HEK293 (cell line): ENCODE measurements around the gene SLC25A14.
A peak's percentile ranks its signal among the peaks of the same experiment; 100 is the strongest.

Experiments used
- CTCF ChIA-PET: fragments of 350-600 bp; formaldehyde crosslinking; extraction: SDS; loops from one replicate; lab custom pipeline; 2021; ENCODE audit warnings: antibody characterized with exemption; lab: Yijun Ruan, JAX
- POLR2A ChIA-PET: fragments of 300-600 bp; formaldehyde crosslinking; extraction: SDS; loops from one replicate; lab custom pipeline; 2020; ENCODE audit warnings: antibody characterized with exemption, inconsistent platforms; lab: Yijun Ruan, JAX
- H3K27ac ChIP-seq: fragments of 200-500 bp; sonication (Bioruptor generic); 2 replicates; pipeline ENCODE4 v1.5.1; 2014; ENCODE audit warnings: low read depth, low read length, control low read depth, inconsistent platforms; ENCODE audit errors: extremely low read depth
- H3K36me3 ChIP-seq, 2 experiments: fragments of 200-500 bp in 1 of 2; sonication (Bioruptor generic) in 1 of 2; 1 replicate in 1 of 2; 2 replicates in 1 of 2; pipeline ENCODE4 v1.5.1; 2014 to 2017; ENCODE audit warnings: inconsistent platforms in 2 of 2, low read length in 2 of 2; ENCODE audit not compliant: control insufficient read depth in 2 of 2, insufficient read depth in 1 of 2
- H3K4me1 ChIP-seq: fragments of 200-500 bp; sonication (Bioruptor generic); 2 replicates; pipeline ENCODE4 v1.5.1; 2014; ENCODE audit warnings: mild to moderate bottlenecking, low read length, inconsistent platforms; ENCODE audit not compliant: control insufficient read depth, insufficient read depth
- H3K4me3 ChIP-seq: 2 replicates; pipeline ENCODE4 v1.5.1; 2011; ENCODE audit warnings: low read depth, mild to moderate bottlenecking, control low read depth, low read length, moderate library complexity
- H3K9me3 ChIP-seq: fragments of 200-500 bp; sonication (Bioruptor generic); 2 replicates; pipeline ENCODE4 v1.5.1; 2014; ENCODE audit warnings: low read depth, low read length, inconsistent platforms; ENCODE audit not compliant: control insufficient read depth, insufficient read depth
- GLI2 ChIP-seq: fragments of 450-650 bp; formaldehyde crosslinking; IDR thresholded peaks from 2 replicates; pipeline ENCODE4; 2017; ENCODE audit warnings: missing biosample characterization, missing genetic modification characterization, low read depth, borderline replicate concordance
- KLF8 ChIP-seq: fragments of 450-650 bp; formaldehyde crosslinking; IDR thresholded peaks from 2 replicates; pipeline ENCODE4 v1.5.1; 2016; ENCODE audit warnings: missing biosample characterization, missing genetic modification characterization
- SP7 ChIP-seq: fragments of 450-650 bp; formaldehyde crosslinking; IDR thresholded peaks from 2 replicates; pipeline ENCODE4 v1.5.1; 2016; ENCODE audit warnings: missing biosample characterization, missing genetic modification characterization
- TRIM28 ChIP-seq: IDR thresholded peaks from 2 replicates; pipeline ENCODE4 v1.6.1; 2011; ENCODE audit warnings: low read length, control low read depth, borderline replicate concordance
- ZBTB1 ChIP-seq: fragments of 450-650 bp; formaldehyde crosslinking; IDR thresholded peaks from 2 replicates; pipeline ENCODE4 v1.5.1; 2016; ENCODE audit warnings: missing biosample characterization, missing genetic modification characterization
- ZFP69B ChIP-seq: fragments of 450-650 bp; formaldehyde crosslinking; IDR thresholded peaks from 2 replicates; pipeline ENCODE4 v1.5.1; 2016; ENCODE audit warnings: missing biosample characterization, missing genetic modification characterization
- ZNF138 ChIP-seq: fragments of 450-650 bp; formaldehyde crosslinking; IDR thresholded peaks from 2 replicates; pipeline ENCODE4 v1.5.1; 2016; ENCODE audit warnings: missing biosample characterization, missing genetic modification characterization, borderline replicate concordance
- ZNF169 ChIP-seq: fragments of 450-650 bp; formaldehyde crosslinking; IDR thresholded peaks from 2 replicates; pipeline ENCODE4 v1.5.1; 2016; ENCODE audit warnings: missing biosample characterization, missing genetic modification characterization
- ZNF274 ChIP-seq, 2 experiments: fragments of 200-500 bp in 1 of 2; fragments of 450-650 bp in 1 of 2; sonication (Bioruptor generic) in 1 of 2; formaldehyde crosslinking in 1 of 2; IDR thresholded peaks; 2 replicates each; pipeline versions ENCODE4 v1.5.1 to v1.6.1; 2014 to 2016; ENCODE audit warnings: borderline replicate concordance in 1 of 2, inconsistent platforms in 1 of 2, low read length in 1 of 2, missing biosample characterization in 1 of 2, missing genetic modification characterization in 1 of 2
- ZNF311 ChIP-seq: fragments of 450-650 bp; formaldehyde crosslinking; IDR thresholded peaks from 2 replicates; pipeline ENCODE4 v1.5.1; 2017; ENCODE audit warnings: missing biosample characterization, missing genetic modification characterization, borderline replicate concordance
- ZNF561 ChIP-seq: fragments of 450-650 bp; IDR thresholded peaks from 2 replicates; pipeline ENCODE4 v1.5.1; 2018; ENCODE audit warnings: missing biosample characterization, missing genetic modification characterization, borderline replicate concordance
- ZNF623 ChIP-seq: fragments of 450-650 bp; formaldehyde crosslinking; IDR thresholded peaks from 2 replicates; pipeline ENCODE4 v1.5.1; 2016; ENCODE audit warnings: missing biosample characterization, missing genetic modification characterization
- ZNF626 ChIP-seq: fragments of 450-650 bp; sonication (Bioruptor Pico); formaldehyde crosslinking; IDR thresholded peaks from 2 replicates; pipeline ENCODE4 v1.5.1; 2018; ENCODE audit warnings: missing biosample characterization, missing genetic modification characterization, inconsistent platforms
- ZNF76 ChIP-seq: fragments of 450-650 bp; formaldehyde crosslinking; IDR thresholded peaks from 2 replicates; pipeline ENCODE4; 2016; ENCODE audit warnings: low read depth, missing biosample characterization, missing genetic modification characterization, borderline replicate concordance
- ZNF768 ChIP-seq: fragments of 450-650 bp; formaldehyde crosslinking; IDR thresholded peaks from 2 replicates; pipeline ENCODE4 v1.5.1; 2018; ENCODE audit warnings: missing biosample characterization, mild to moderate bottlenecking, missing genetic modification characterization
- ZNF843 ChIP-seq: fragments of 450-650 bp; formaldehyde crosslinking; IDR thresholded peaks from 2 replicates; pipeline ENCODE4 v1.5.1; 2016; ENCODE audit warnings: missing biosample characterization, missing genetic modification characterization
- ZXDB ChIP-seq: fragments of 450-650 bp; formaldehyde crosslinking; IDR thresholded peaks from 2 replicates; pipeline ENCODE4 v1.5.1; 2016; ENCODE audit warnings: missing biosample characterization, missing genetic modification characterization
- TF ChIP-seq, protein P1 (sequence below): fragments of 450-650 bp; formaldehyde crosslinking; optimal IDR thresholded peaks from 2 replicates; pipeline ENCODE3; 2016; ENCODE audit warnings: missing biosample characterization, mild to moderate bottlenecking, missing genetic modification characterization
- TF ChIP-seq, protein P2 (sequence below): fragments of 450-650 bp; IDR thresholded peaks from 2 replicates; pipeline ENCODE4 v1.5.1; 2018; ENCODE audit warnings: missing biosample characterization, mild to moderate bottlenecking, missing genetic modification characterization
- TF ChIP-seq, protein P3 (sequence below): fragments of 450-650 bp; formaldehyde crosslinking; IDR thresholded peaks from 2 replicates; pipeline ENCODE4 v1.5.1; 2016; ENCODE audit warnings: missing biosample characterization, missing genetic modification characterization
- TF ChIP-seq, protein P4 (sequence below): fragments of 450-650 bp; formaldehyde crosslinking; IDR thresholded peaks from 2 replicates; pipeline ENCODE4 v1.5.1; 2016; ENCODE audit warnings: missing biosample characterization, missing genetic modification characterization, borderline replicate concordance

Gene SLC25A14

DNA sequence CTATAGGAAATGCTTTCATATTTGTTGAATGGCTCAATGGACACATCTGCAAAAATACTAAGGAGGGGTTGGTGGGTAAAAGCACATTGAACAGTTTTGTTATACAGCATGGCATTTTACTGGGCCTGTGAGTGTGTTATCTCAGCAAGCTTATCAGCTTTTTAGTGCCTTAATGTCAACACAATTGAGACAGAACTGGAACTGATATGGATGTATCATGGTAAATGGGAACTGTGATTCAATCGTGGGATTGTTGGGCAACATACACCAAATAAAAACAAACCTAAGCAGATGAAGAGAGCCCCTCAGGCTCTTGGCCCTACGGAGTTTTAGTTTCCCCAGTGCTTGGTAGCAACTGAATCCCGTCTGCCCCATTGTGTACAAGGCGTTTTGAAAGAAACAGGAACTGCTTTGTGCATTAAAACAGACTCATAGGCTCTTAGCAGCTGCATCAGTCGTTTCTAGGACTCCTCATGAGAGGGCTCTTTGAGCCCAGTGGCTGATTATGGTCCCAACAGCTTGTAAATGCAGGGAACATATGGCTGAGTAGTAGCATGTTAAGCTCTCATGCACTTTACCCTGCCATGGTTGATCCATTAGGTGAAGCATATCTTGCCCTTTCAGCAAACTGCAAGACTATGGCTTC lies 38.4 kb downstream of the SLC25A14 start:
- POLR2A ChIA-PET, result no interaction called here

DNA sequence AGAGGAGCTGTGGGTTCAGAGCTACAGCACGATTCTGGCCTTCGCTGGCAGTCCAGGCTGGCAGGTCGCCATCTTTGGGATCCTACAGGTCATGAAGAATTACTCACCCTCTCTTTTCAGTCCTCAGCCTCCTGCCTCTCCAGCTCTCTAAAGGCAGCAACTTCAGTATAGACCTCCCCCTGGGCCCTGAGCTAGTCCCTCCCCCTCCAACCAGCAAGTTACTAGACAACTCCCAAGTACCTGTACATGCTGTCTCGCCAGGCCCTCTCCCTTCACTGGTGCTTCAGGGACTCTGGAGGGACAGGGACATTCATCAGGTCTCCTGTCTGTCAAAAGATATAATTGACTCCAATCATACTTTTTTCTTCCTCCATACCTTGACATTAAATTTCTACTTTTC lies 45.8 kb downstream of the SLC25A14 start, which contains the start of gene GPR119:
Gene GPR119 (minus strand): TSS at position 155 of the 400 bp plus-strand sequence. CDS start 227 bp downstream, outside the sequence.
- Histone ChIP-seq H3K4me3 (no peak within 1 kb of the TSS), H3K27ac (no peak within 1 kb of the TSS), H3K4me1 (no peaks in the 10 kb centered on the region), H3K36me3 (no peaks in the 10 kb centered on the region), H3K9me3 (no peaks in the 10 kb centered on the region)
- POLR2A ChIA-PET, result no interaction called here
- TF ChIP-seq ZNF169 (tag by site-specific recombination) (no peak), ZNF76 (tag by site-specific recombination) (no peak), ZNF843 (tag by site-specific recombination) (no peak), ZNF623 (no peak), ZNF138 (no peak)
- TF ChIP-seq, protein P1, sequence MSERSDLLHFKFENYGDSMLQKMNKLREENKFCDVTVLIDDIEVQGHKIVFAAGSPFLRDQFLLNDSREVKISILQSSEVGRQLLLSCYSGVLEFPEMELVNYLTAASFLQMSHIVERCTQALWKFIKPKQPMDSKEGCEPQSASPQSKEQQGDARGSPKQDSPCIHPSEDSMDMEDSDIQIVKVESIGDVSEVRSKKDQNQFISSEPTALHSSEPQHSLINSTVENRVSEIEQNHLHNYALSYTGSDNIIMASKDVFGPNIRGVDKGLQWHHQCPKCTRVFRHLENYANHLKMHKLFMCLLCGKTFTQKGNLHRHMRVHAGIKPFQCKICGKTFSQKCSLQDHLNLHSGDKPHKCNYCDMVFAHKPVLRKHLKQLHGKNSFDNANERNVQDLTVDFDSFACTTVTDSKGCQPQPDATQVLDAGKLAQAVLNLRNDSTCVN (tag by site-specific recombination), result no peak
- TF ChIP-seq, protein P2, sequence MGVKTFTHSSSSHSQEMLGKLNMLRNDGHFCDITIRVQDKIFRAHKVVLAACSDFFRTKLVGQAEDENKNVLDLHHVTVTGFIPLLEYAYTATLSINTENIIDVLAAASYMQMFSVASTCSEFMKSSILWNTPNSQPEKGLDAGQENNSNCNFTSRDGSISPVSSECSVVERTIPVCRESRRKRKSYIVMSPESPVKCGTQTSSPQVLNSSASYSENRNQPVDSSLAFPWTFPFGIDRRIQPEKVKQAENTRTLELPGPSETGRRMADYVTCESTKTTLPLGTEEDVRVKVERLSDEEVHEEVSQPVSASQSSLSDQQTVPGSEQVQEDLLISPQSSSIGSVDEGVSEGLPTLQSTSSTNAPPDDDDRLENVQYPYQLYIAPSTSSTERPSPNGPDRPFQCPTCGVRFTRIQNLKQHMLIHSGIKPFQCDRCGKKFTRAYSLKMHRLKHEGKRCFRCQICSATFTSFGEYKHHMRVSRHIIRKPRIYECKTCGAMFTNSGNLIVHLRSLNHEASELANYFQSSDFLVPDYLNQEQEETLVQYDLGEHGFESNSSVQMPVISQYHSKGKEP, result no peak
- CTCF ChIA-PET, result interaction anchor here (0.5 kb wide), 1 partner anchor 1230 kb away, joined by 3 read pairs; no protein-coding TSS in a partner anchor

More for the DNA sequence above, 38.4 kb downstream of the SLC25A14 start:
- no peaks in the 10 kb centered on the region for H3K9me3 ChIP-seq
- H3K27ac ChIP-seq, result no peak overlapping the region
- H3K4me3 ChIP-seq, result no peak overlapping the region
- TF ChIP-seq TRIM28 (no peak), ZNF768 (tag by site-specific recombination) (no peak), ZNF311 (tag by site-specific recombination) (no peak), ZNF626 (tag by site-specific recombination) (no peak), KLF8 (no peak), SP7 (tag by site-specific recombination) (no peak), ZNF561 (tag by site-specific recombination) (no peak), ZNF274 (IDR thresholded peaks at IDR 0.05; ENCODE audit: low read length) (no peak), ZNF274 (tag by site-specific recombination; IDR thresholded peaks at IDR 0.05; ENCODE audit: borderline replicate concordance) (no peak), ZXDB (0 out of 2 replicates have a peak, but pooled peaks have one; percentile 28)
- TF ChIP-seq, all 188 proteins: peak for 1
- no peaks in the 10 kb centered on the region for H3K4me1 ChIP-seq
- CTCF ChIA-PET, result interaction anchor here (0.6 to 0.9 kb wide), 4 partner anchors 20 to 539 kb away, joined by 3 to 4 read pairs (median 3); no protein-coding TSS in a partner anchor
- peaks cover 0 to 3% of the 10 kb centered on the region in 2 experiments; a peak in 1 of 3 replicates for H3K36me3 ChIP-seq

DNA sequence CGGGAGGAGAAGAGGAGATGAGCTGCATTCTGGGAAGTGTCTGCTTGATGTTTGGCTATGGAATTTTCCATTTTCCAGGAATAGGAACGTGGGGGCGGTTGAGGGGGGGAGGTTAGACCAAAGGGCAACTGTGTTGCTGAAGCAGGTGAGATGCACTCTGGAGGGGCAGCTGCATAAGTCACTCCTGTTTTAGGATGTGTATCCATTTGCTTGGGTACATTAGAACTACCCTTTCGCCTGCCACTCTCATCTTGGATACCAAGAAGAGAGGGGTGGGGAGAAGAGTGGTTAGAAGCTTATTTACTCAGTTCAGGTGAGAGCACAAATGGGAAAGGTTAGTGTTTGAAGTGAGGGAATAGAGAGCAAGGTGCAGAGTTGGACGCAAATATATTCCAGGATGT lies 46.7 kb downstream of the SLC25A14 start:
- Histone ChIP-seq H3K9me3 (no peaks in the 10 kb centered on the region), H3K27ac (no peak overlapping the region), H3K36me3 (no peaks in the 10 kb centered on the region), H3K4me1 (no peaks in the 10 kb centered on the region), H3K4me3 (no peak overlapping the region)
- POLR2A ChIA-PET, result no interaction called here
- CTCF ChIA-PET, result interaction anchor here (0.5 kb wide), 1 partner anchor 990 kb away, joined by 3 read pairs; no protein-coding TSS in a partner anchor
- TF ChIP-seq, protein P3, sequence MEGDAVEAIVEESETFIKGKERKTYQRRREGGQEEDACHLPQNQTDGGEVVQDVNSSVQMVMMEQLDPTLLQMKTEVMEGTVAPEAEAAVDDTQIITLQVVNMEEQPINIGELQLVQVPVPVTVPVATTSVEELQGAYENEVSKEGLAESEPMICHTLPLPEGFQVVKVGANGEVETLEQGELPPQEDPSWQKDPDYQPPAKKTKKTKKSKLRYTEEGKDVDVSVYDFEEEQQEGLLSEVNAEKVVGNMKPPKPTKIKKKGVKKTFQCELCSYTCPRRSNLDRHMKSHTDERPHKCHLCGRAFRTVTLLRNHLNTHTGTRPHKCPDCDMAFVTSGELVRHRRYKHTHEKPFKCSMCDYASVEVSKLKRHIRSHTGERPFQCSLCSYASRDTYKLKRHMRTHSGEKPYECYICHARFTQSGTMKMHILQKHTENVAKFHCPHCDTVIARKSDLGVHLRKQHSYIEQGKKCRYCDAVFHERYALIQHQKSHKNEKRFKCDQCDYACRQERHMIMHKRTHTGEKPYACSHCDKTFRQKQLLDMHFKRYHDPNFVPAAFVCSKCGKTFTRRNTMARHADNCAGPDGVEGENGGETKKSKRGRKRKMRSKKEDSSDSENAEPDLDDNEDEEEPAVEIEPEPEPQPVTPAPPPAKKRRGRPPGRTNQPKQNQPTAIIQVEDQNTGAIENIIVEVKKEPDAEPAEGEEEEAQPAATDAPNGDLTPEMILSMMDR, result no peak
- no peak for TF ChIP-seq GLI2 (tag by site-specific recombination)
- no peak for TF ChIP-seq ZBTB1 (tag by site-specific recombination)
- TF ChIP-seq ZFP69B (tag by site-specific recombination), result no peak
- TF ChIP-seq, protein P4, sequence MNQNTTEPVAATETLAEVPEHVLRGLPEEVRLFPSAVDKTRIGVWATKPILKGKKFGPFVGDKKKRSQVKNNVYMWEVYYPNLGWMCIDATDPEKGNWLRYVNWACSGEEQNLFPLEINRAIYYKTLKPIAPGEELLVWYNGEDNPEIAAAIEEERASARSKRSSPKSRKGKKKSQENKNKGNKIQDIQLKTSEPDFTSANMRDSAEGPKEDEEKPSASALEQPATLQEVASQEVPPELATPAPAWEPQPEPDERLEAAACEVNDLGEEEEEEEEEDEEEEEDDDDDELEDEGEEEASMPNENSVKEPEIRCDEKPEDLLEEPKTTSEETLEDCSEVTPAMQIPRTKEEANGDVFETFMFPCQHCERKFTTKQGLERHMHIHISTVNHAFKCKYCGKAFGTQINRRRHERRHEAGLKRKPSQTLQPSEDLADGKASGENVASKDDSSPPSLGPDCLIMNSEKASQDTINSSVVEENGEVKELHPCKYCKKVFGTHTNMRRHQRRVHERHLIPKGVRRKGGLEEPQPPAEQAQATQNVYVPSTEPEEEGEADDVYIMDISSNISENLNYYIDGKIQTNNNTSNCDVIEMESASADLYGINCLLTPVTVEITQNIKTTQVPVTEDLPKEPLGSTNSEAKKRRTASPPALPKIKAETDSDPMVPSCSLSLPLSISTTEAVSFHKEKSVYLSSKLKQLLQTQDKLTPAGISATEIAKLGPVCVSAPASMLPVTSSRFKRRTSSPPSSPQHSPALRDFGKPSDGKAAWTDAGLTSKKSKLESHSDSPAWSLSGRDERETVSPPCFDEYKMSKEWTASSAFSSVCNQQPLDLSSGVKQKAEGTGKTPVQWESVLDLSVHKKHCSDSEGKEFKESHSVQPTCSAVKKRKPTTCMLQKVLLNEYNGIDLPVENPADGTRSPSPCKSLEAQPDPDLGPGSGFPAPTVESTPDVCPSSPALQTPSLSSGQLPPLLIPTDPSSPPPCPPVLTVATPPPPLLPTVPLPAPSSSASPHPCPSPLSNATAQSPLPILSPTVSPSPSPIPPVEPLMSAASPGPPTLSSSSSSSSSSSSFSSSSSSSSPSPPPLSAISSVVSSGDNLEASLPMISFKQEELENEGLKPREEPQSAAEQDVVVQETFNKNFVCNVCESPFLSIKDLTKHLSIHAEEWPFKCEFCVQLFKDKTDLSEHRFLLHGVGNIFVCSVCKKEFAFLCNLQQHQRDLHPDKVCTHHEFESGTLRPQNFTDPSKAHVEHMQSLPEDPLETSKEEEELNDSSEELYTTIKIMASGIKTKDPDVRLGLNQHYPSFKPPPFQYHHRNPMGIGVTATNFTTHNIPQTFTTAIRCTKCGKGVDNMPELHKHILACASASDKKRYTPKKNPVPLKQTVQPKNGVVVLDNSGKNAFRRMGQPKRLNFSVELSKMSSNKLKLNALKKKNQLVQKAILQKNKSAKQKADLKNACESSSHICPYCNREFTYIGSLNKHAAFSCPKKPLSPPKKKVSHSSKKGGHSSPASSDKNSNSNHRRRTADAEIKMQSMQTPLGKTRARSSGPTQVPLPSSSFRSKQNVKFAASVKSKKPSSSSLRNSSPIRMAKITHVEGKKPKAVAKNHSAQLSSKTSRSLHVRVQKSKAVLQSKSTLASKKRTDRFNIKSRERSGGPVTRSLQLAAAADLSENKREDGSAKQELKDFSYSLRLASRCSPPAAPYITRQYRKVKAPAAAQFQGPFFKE, result no peak
